Measurements from ENCODE around the gene DHCR24.

Gene DHCR24

GRCh38 chr1:54867717-54868057 is 19.3 kb downstream of the DHCR24 start:
- no peak for DNase-seq (ENCODE audit: low read depth)
- no peak overlapping the region for H3K4me3 ChIP-seq (ENCODE audit: low read depth, low read length)

- DNase-seq (ENCODE audit: low read depth) = no peak
- H3K4me3 ChIP-seq (ENCODE audit: low read depth, low read length) = no peak overlapping the region
These were observed 19.9 kb downstream of the DHCR24 start for GRCh38 chr1:54866801-54867716.

GRCh38 chr1:54865238-54866073 is 21.5 kb downstream of the DHCR24 start:
- DNase-seq (ENCODE audit: low read depth) = no peak

DNA sequence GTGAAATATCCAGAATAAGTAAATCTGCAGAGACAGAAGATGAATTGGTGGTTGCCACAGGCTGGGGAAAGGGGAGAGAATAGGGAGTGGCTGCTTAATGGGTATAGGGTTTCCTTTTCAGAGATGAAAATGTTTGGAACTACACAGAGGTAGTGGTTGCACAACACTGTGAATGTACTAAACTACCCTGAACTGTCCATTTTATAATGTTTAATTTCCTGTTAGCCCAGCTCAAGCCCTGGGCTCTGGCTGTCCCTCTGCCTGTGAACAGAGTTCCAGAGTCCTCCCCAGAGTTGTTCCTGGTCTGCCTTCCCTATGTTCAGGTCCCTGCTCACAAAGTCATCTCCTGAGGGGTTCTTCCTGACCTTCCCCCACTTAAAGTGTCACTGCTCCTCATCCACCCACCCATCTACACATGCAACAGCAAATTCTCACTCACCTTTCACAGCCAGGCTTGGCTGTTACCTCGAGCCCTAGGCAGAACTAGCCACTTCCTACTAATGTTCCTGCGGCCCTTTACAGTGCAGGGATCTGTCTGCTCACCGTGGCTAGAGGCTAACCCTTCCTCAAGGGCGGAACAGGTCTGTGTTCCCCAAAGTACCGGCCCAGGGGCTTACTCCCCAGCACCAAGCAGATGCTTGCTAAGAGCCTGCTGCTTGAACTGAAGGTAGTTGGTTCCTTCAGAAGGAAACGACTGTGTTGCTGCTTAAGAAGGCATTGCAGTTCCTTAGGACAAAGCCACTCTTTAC is 22.4 kb downstream of the DHCR24 start:
- DNase-seq (ENCODE audit: low read depth) = no peak
- no peak overlapping the region for H3K4me3 ChIP-seq (ENCODE audit: low read depth, low read length)

More at GRCh38 chr1:54865238-54866073, 21.5 kb downstream of the DHCR24 start:
- no peak overlapping the region for H3K4me3 ChIP-seq (ENCODE audit: low read depth, low read length)

GRCh38 chr1:54863267-54863665 is 23.7 kb downstream of the DHCR24 start:
- no peak for DNase-seq (ENCODE audit: low read depth)
- no peak overlapping the region for H3K4me3 ChIP-seq (ENCODE audit: low read depth, low read length)

- no peak overlapping the region for H3K4me3 ChIP-seq (ENCODE audit: low read depth, low read length)
- DNase-seq (ENCODE audit: low read depth) = no peak
These were observed 25.8 kb downstream of the DHCR24 start for GRCh38 chr1:54861070-54861761.

DNA sequence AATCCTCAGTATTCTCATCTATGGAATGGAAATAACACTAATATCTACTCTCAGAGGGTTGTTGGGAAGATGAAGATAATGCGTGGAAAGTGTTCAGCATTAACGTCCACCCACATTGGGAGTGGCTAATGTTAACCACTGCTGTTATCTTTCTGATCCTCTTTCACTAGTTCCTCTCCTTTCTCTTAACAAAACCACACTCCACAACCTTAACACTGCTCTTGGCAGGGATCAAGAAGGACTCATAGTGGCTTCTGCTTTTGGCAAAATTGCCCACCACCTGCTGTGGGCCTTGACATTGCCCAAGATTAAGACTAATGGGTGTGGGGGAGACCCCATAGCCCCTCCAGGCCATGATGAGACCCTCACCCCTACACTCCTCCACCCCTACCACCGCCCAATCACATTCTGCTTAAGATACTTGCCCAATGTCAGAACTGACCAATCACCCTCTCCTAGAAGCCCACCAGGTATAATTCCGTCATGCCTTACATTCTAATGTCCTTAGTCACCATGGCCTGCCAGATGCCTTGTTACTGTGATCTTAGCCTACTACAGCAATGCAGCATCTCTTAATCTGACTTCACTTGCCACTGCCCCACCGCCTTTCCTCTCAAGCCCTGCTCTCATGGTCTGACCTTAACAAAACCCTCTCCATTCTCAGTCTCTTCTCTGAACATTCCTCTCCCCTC is 27.1 kb downstream of the DHCR24 start:
- H3K4me3 ChIP-seq (ENCODE audit: low read depth, low read length) = no peak overlapping the region
- no peak for DNase-seq (ENCODE audit: low read depth)

DNA sequence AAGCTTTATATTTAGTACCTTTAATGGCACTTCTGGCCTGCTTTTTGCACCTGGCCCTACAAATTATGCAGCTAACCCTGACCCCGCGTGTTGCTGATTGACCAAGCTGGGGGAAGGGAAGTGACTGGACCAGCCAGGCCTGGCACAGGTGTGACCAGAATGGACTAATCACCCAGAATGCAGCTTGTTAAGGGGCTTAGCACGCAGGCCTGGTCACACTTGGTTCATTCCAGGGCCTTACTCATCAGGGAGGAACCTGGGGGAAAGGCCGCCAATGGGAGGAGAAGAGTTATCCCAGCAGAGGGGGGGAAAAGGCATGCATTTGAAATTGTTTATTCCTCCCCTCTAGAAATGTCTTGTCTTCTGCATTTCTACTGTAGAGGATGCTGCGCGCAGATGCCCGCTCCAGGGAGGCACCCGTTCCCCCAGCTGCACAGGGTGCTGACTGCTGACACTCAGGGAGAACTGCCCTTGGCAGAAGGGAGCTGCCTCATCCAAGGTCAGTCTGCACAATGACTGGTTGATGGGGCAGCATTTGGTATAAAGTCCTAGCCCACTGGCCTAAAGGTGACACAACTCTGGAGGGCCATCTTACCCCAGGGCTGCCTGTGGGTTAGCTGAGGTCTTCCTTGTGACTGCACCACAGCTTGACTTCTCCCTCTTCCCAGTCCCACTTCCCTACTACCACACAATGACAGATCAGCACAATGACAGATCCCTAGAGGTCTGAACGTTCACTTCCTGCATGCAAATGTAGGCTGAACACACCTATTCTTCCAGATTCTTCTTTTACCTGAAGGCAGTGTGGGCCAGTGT is 29.0 kb downstream of the DHCR24 start:
- no peak overlapping the region for H3K4me3 ChIP-seq (ENCODE audit: low read depth, low read length)
- DNase-seq (ENCODE audit: low read depth) = peak; percentile 42

GRCh38 chr1:54857141-54857540 is 29.9 kb downstream of the DHCR24 start:
- DNase-seq (ENCODE audit: low read depth) = no peak

DNA sequence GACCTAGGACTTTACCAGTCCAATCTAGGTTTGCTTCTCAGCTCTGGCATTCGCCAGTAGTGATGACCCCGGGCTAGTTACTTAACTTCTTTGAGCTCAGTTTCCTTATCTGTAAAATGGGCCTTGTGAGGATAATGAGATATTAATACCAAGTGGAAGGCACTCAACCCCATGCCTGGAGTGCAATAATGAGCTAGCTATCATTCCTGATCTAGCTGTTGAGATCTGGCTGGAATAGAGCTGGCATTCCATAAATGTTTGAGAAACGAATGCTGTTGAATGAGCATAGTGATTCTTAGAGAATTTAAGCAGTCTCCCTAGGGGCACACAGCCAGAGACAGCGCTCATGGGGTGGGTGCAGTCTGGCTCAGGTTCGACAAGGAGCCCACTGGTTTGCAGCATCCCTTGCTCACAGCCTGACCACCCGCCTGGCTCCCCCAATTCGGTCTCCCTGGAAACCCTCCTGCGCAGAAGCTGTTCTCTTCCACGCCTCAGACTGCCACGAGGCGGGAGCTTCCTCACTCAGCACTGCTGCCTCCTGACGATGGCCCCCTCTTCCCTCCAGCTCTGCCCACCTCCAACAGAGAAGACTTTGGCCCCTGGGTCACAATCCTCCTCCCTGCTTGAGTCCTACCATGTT is 32.5 kb downstream of the DHCR24 start:
- DNase-seq (ENCODE audit: low read depth) = no peak
- H3K4me3 ChIP-seq (ENCODE audit: low read depth, low read length) = no peak overlapping the region

More at GRCh38 chr1:54857141-54857540, 29.9 kb downstream of the DHCR24 start:
- no peak overlapping the region for H3K4me3 ChIP-seq (ENCODE audit: low read depth, low read length)

DNA sequence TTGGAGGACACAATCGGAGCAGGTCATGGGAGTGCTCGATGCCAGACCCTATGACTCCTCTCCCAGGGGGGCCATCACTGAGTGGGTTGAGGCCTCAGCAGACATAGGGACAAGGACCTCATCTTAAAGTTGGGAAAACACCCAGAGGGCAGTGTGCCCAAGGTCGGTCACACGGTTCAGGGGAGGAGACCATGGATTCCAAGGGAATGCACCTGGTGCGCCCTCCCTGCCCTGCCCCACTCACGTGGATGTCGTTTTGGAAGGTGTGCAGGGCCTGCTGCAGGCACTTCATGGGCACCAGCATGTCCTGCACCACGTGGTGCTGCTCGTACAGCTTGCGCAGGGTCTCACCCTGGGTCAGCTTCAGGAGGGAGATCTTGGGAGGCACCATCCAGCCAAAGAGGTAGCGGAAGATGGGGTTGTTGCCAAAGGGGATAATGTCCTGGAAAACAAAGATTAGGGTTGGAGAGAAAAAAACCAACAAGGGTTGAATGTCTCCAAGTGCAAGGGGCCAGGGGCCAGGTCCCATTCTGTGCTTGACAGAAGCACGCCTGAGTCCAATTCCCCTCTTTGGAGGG is 33.1 kb downstream of the DHCR24 start:
- no peak for DNase-seq (ENCODE audit: low read depth)
- no peak overlapping the region for H3K4me3 ChIP-seq (ENCODE audit: low read depth, low read length)

- no peak overlapping the region for H3K4me3 ChIP-seq (ENCODE audit: low read depth, low read length)
- DNase-seq (ENCODE audit: low read depth) = no peak
These were observed 33.8 kb downstream of the DHCR24 start for GRCh38 chr1:54853096-54853792.

- no peak overlapping the region for H3K4me3 ChIP-seq (ENCODE audit: low read depth, low read length)
- DNase-seq (ENCODE audit: low read depth) = no peak
These were observed 35.0 kb downstream of the DHCR24 start for GRCh38 chr1:54851936-54852524.

- DNase-seq (ENCODE audit: low read depth) = no peak
- no peak overlapping the region for H3K4me3 ChIP-seq (ENCODE audit: low read depth, low read length)
These were observed 35.6 kb downstream of the DHCR24 start for GRCh38 chr1:54851406-54851805.

- peak; percentile 82 for DNase-seq (ENCODE audit: low read depth)
- H3K4me3 ChIP-seq (ENCODE audit: low read depth, low read length) = no peak overlapping the region
These were observed 36.3 kb downstream of the DHCR24 start for GRCh38 chr1:54850737-54851136.

GRCh38 chr1:54850069-54850730 is 36.8 kb downstream of the DHCR24 start:
- DNase-seq (ENCODE audit: low read depth) = no peak
- H3K4me3 ChIP-seq (ENCODE audit: low read depth, low read length) = no peak overlapping the region

Data from skeletal muscle cell (primary cell).